SK-N-SH (cell line): ENCODE measurements around the gene RPL39L. TPM values are rescaled to one million over a fixed set of nuclear protein-coding genes. Genes with fewer than 3 reads are reported as not detected.

Source experiments
- CTCF ChIA-PET: fragments of 300-600, 350-600 bp; formaldehyde crosslinking; extraction: SDS; loops from one replicate; lab custom pipeline; 2021; lab: Yijun Ruan, JAX
- POLR2A ChIA-PET: fragments of 350-600 bp; sonication (Branson Sonifier 250); formaldehyde crosslinking; extraction: SDS; loops from one replicate; lab custom pipeline; 2020; ENCODE audit warnings: antibody characterized with exemption, inconsistent platforms; lab: Yijun Ruan, JAX
- DNase-seq: peaks from one replicate; pipeline ENCODE4 v3.0.0; 2012
- H2AFZ ChIP-seq: fragments of 200-600 bp; sonication (generic); 2 replicates; pipeline ENCODE4 v1.8.1; 2016; ENCODE audit warnings: antibody characterized with exemption, mild to moderate bottlenecking, low read depth
- H3F3A ChIP-seq: fragments of 200-600 bp; sonication (generic); replicated peaks from 2 replicates; pipeline ENCODE3; 2016; ENCODE audit warnings: antibody characterized with exemption, mild to moderate bottlenecking; ENCODE audit not compliant: insufficient read depth
- H3K27ac ChIP-seq, 2 experiments: fragments of 200-500 bp in 1 of 2; fragments of 200-600 bp in 1 of 2; sonication (Bioruptor generic) in 1 of 2; sonication (generic), shearing (Covaris generic) in 1 of 2; 2 replicates each; pipeline versions ENCODE4 v1.5.1 to v1.6.1; 2014 to 2016; ENCODE audit warnings: low read depth in 2 of 2, inconsistent platforms in 1 of 2, low read length in 1 of 2, mild to moderate bottlenecking in 1 of 2, mixed read lengths in 1 of 2
- H3K27me3 ChIP-seq: fragments of 200-600 bp; sonication (generic), shearing (Covaris generic); 2 replicates; pipeline ENCODE4 v1.6.1; 2016; ENCODE audit warnings: mixed run types; ENCODE audit not compliant: insufficient read depth
- H3K36me3 ChIP-seq, 2 experiments: fragments of 200-500 bp in 1 of 2; fragments of 200-600 bp in 1 of 2; sonication (Bioruptor generic) in 1 of 2; sonication (generic) in 1 of 2; replicated peaks in 1 of 2; 2 replicates each; pipeline versions ENCODE3 to v1.5.1; 2014 to 2016; ENCODE audit warnings: low read length in 1 of 2, mild to moderate bottlenecking in 1 of 2; ENCODE audit not compliant: insufficient read depth in 2 of 2, control insufficient read depth in 1 of 2
- H3K4me1 ChIP-seq, 2 experiments: fragments of 200-500 bp in 1 of 2; fragments of 200-600 bp in 1 of 2; sonication (Bioruptor generic) in 1 of 2; sonication (generic), shearing (Covaris generic) in 1 of 2; 2 replicates each; pipeline versions ENCODE4 v1.5.1 to v1.6.1; 2014 to 2016; ENCODE audit warnings: low read depth in 1 of 2, low read length in 1 of 2, mixed run types in 1 of 2; ENCODE audit not compliant: insufficient read depth in 2 of 2, control insufficient read depth in 1 of 2
- H3K4me2 ChIP-seq: fragments of 200-600 bp; sonication (generic), shearing (Covaris generic); 2 replicates; pipeline ENCODE4 v1.6.1; 2017; ENCODE audit warnings: mixed run types
- H3K4me3 ChIP-seq, 2 experiments: fragments of 200-500 bp in 1 of 2; fragments of 200-600 bp in 1 of 2; sonication (Bioruptor generic) in 1 of 2; sonication (generic), shearing (Covaris generic) in 1 of 2; 2 replicates each; pipeline versions ENCODE4 v1.5.1 to v1.8.1; 2014 to 2016; ENCODE audit warnings: low read depth in 2 of 2, inconsistent platforms in 1 of 2, low read length in 1 of 2, mild to moderate bottlenecking in 1 of 2, mixed read lengths in 1 of 2, moderate library complexity in 1 of 2
- H3K79me2 ChIP-seq: fragments of 200-600 bp; sonication (generic); 2 replicates; pipeline ENCODE4 v1.8.1; 2017; ENCODE audit warnings: mild to moderate bottlenecking; ENCODE audit not compliant: insufficient read depth
- H3K9ac ChIP-seq: fragments of 200-600 bp; sonication (generic); 2 replicates; pipeline ENCODE4 v1.6.1; 2017; ENCODE audit warnings: mixed run types
- H3K9me2 ChIP-seq: fragments of 200-600 bp; sonication (generic); 2 replicates; pipeline ENCODE4 v1.6.1; 2017; ENCODE audit warnings: mixed run types
- H3K9me3 ChIP-seq: fragments of 200-600 bp; sonication (generic); 2 replicates; pipeline ENCODE4 v1.6.1; 2017; ENCODE audit warnings: mixed run types, mild to moderate bottlenecking, moderate library complexity
- H4K20me1 ChIP-seq: fragments of 200-600 bp; sonication (generic); 2 replicates; pipeline ENCODE4 v1.6.1; 2017; ENCODE audit warnings: mild to moderate bottlenecking, mixed run types; ENCODE audit not compliant: insufficient read depth
- CTCF ChIP-seq: fragments of 200-600 bp; sonication (generic); IDR thresholded peaks from 2 replicates; pipeline ENCODE4 v1.6.1; 2017; ENCODE audit warnings: antibody characterized with exemption, mild to moderate bottlenecking, moderate library complexity
- RAD21 ChIP-seq: IDR thresholded peaks from 2 replicates; pipeline ENCODE4 v1.6.1; 2012; ENCODE audit warnings: mild to moderate bottlenecking, low read length
- RFX5 ChIP-seq: IDR thresholded peaks from 2 replicates; pipeline ENCODE4 v1.6.1; 2012; ENCODE audit warnings: mild to moderate bottlenecking, improper control_type of control experiment, low read length
- RXRA ChIP-seq: IDR thresholded peaks from 2 replicates; pipeline ENCODE4 v1.4.0; 2012; ENCODE audit warnings: low read depth, mild to moderate bottlenecking, borderline replicate concordance
- SIN3A ChIP-seq: IDR thresholded peaks from 2 replicates; pipeline ENCODE4 v1.6.1; 2012; ENCODE audit warnings: low read depth, mild to moderate bottlenecking, low read length, moderate library complexity, borderline replicate concordance
- SMC3 ChIP-seq: IDR thresholded peaks from 2 replicates; pipeline ENCODE4 v1.6.1; 2012; ENCODE audit warnings: low read depth, low read length, improper control_type of control experiment
- WGBS: methylation state at CpG from one replicate; pipeline ENCODE4 v1.1.6; 2017; ENCODE audit warnings: low lambda C conversion rate; 5-methylcytosine and 5-hydroxymethylcytosine counted together
- polyA plus RNA-seq, 3 experiments: library from polyadenylated mRNA; depleted of rRNA; stranded (reverse); fragments of >200 nt; gene quantifications; 2 replicates each; pipeline ENCODE4 v1.2.3, GENCODE V29; 2012

RPL39L gene
- polyA plus RNA-seq, 1 of the 3 experiments (the other 2 are of a cell fraction): 25.3 TPM

- TF ChIP-seq RXRA: no peak
These were observed 23.1 kb upstream of the RPL39L start (continued) for GRCh38 chr3:187162265-187162953.

- no peaks in the 10 kb centered on the region for H3K4me1 ChIP-seq
- no peak for TF ChIP-seq RFX5
- no peak overlapping the region for H3K4me2 ChIP-seq
- H3K9me3 ChIP-seq: no peaks in the 10 kb centered on the region
- H3K9me2 ChIP-seq: no peaks in the 10 kb centered on the region
- H3K79me2 ChIP-seq: no peaks in the 10 kb centered on the region
- no peaks in the 10 kb centered on the region for H3F3A ChIP-seq
- CTCF ChIA-PET: interaction anchor here (5.7 kb wide), 1 partner anchor 312 kb away, joined by 29 read pairs; no protein-coding TSS in a partner anchor
- no peaks in the 10 kb centered on the region for H4K20me1 ChIP-seq
- no peak overlapping the region for H2AFZ ChIP-seq
- no peak overlapping the region for H3K4me3 ChIP-seq
- H3K27me3 ChIP-seq: no peaks in the 10 kb centered on the region; the same call in 1 of the 2 replicates
- H3K27ac ChIP-seq: no peak overlapping the region
- no peak overlapping the region for H3K9ac ChIP-seq
- no peaks in the 10 kb centered on the region for H3K36me3 ChIP-seq
- no peak for DNase-seq
- POLR2A ChIA-PET: no interaction called here
These were observed 22.3 kb upstream of the RPL39L start for GRCh38 chr3:187161556-187161955.

- peak; percentile 22 for TF ChIP-seq RAD21
- TF ChIP-seq SIN3A: no peak
- peak; percentile 28; the same call in 1 of the 2 replicates for TF ChIP-seq SMC3
- peak; percentile 36; the same call in 1 of the 2 replicates for TF ChIP-seq CTCF
- Histone ChIP-seq H3K27me3 (peaks cover 5% of the 10 kb centered on the region; the same call in 1 of the 2 replicates), H3K79me2 (no peaks in the 10 kb centered on the region), H2AFZ (no peak overlapping the region), H3K9me2 (no peaks in the 10 kb centered on the region), H3K9me3 (no peaks in the 10 kb centered on the region), H3K36me3 (no peaks in the 10 kb centered on the region), H3F3A (no peaks in the 10 kb centered on the region), H3K4me3 (no peak overlapping the region), H3K9ac (no peak overlapping the region), H3K4me2 (no peak overlapping the region), H3K27ac (no peak overlapping the region), H3K4me1 (no peaks in the 10 kb centered on the region), H4K20me1 (no peaks in the 10 kb centered on the region)
- ChIA-PET POLR2A (interaction anchor here (1.0 kb wide), 1 partner anchor 11 kb away, joined by 4 read pairs; the partner anchor contains the start of gene RPL39L), CTCF (interaction anchor here (1.1 to 3.6 kb wide), 9 partner anchors 11 to 329 kb away, joined by 3 to 28 read pairs (median 8); partner anchors contain the start of gene RPL39L)
- 45% methylated on average over 2 of the region's 2 CpGs for WGBS
- no peak for DNase-seq
These were observed 11.3 kb upstream of the RPL39L start for GRCh38 chr3:187150599-187150998.
